CD4-positive, alpha-beta memory T cell (primary cell): ENCODE measurements around the gene GALNT4. TPM values are rescaled to one million over a fixed set of nuclear protein-coding genes. Genes with fewer than 3 reads are reported as not detected.

Source experiments
- CTCF ChIA-PET: fragments of 350-600 bp; sonication (Branson Sonifier 250); formaldehyde crosslinking; loops from one replicate; lab custom pipeline; 2021; ENCODE audit warnings: inconsistent platforms; ENCODE audit not compliant: partially characterized antibody; lab: Charles Lee
- POLR2A ChIA-PET: fragments of 350-600 bp; sonication (Branson Sonifier 250); formaldehyde crosslinking; loops from one replicate; lab custom pipeline; 2021; ENCODE audit not compliant: partially characterized antibody; lab: Charles Lee
- DNase-seq, 5 donors: peaks; one replicate each; pipeline versions ENCODE4 v3.0.0 to v3.0.0-alpha.2; 2020 to 2022; ENCODE audit warnings: mixed read lengths in 1 of 5
- H3K27ac ChIP-seq: one replicate; pipeline ENCODE4 v1.7.0; 2013; ENCODE audit warnings: low read depth, low read length
- H3K27me3 ChIP-seq: 2 replicates; pipeline ENCODE4 v1.7.0; 2013; ENCODE audit warnings: mild to moderate bottlenecking, low read length, moderate library complexity; ENCODE audit not compliant: insufficient read depth
- H3K36me3 ChIP-seq: 2 replicates; pipeline ENCODE4 v1.7.0; 2013; ENCODE audit warnings: mild to moderate bottlenecking, low read length, moderate library complexity; ENCODE audit not compliant: insufficient read depth
- H3K4me1 ChIP-seq: 2 replicates; pipeline ENCODE4 v1.7.0; 2013; ENCODE audit warnings: mild to moderate bottlenecking, low read length, moderate library complexity; ENCODE audit not compliant: insufficient read depth
- H3K4me3 ChIP-seq, 2 donors: one replicate each; pipeline ENCODE4 v1.7.0; 2013; ENCODE audit warnings: low read length in 2 of 2, mild to moderate bottlenecking in 1 of 2
- H3K9me3 ChIP-seq, 2 donors: one replicate each; pipeline ENCODE4 v1.7.0; 2013; ENCODE audit warnings: low read length in 2 of 2, control low read depth in 1 of 2; ENCODE audit not compliant: control insufficient read depth in 1 of 2
- H3K27ac Mint-ChIP-seq, 7 donors: one replicate each; pipeline ENCODE4 v1.8.0; 2020 to 2021; ENCODE audit warnings: mixed read lengths in 7 of 7, mild to moderate bottlenecking in 6 of 7, inconsistent platforms in 3 of 7, moderate library complexity in 3 of 7
- H3K27me3 Mint-ChIP-seq, 2 donors: one replicate each; pipeline ENCODE4 v1.8.0; 2020 to 2021; ENCODE audit warnings: mixed read lengths in 2 of 2
- H3K36me3 Mint-ChIP-seq, 2 donors: one replicate each; pipeline ENCODE4 v1.8.0; 2020 to 2021; ENCODE audit warnings: mixed read lengths in 2 of 2, inconsistent platforms in 1 of 2, mild to moderate bottlenecking in 1 of 2
- H3K4me1 Mint-ChIP-seq, 4 donors: one replicate each; pipeline ENCODE4 v1.8.0; 2020 to 2021; ENCODE audit warnings: mixed read lengths in 4 of 4, mild to moderate bottlenecking in 1 of 4
- H3K4me3 Mint-ChIP-seq, 8 donors: one replicate each; pipeline ENCODE4 v1.8.0; 2020 to 2021; ENCODE audit warnings: mixed read lengths in 8 of 8, mild to moderate bottlenecking in 7 of 8, moderate library complexity in 6 of 8, inconsistent platforms in 3 of 8
- H3K9me3 Mint-ChIP-seq, 8 donors: one replicate each; pipeline ENCODE4 v1.8.0; 2020 to 2021; ENCODE audit warnings: mixed read lengths in 8 of 8, mild to moderate bottlenecking in 5 of 8, inconsistent platforms in 3 of 8, moderate library complexity in 1 of 8
- intact Hi-C: fragments of 100-400 bp; cut with micrococcal nuclease; formaldehyde crosslinking; loops from one replicate; pipeline ENCODE4 v1.15.1; 2023
- polyA plus RNA-seq, 2 donors: library from polyadenylated mRNA; unstranded; fragments of 300-500 nt; fragmentation: Illumina TruSeq; gene quantifications; one replicate each; pipeline ENCODE4 v1.2.3, GENCODE V29; 2021
- total RNA-seq, 2 experiments: library from RNA; stranded (reverse); gene quantifications; one replicate each; pipeline ENCODE4 v1.2.3, GENCODE V29; 2021

The GALNT4 gene
- total and polyA plus RNA-seq, 4 experiments from 2014 or later, result 2.8 to 7.6 (median 5.3) TPM

DNA sequence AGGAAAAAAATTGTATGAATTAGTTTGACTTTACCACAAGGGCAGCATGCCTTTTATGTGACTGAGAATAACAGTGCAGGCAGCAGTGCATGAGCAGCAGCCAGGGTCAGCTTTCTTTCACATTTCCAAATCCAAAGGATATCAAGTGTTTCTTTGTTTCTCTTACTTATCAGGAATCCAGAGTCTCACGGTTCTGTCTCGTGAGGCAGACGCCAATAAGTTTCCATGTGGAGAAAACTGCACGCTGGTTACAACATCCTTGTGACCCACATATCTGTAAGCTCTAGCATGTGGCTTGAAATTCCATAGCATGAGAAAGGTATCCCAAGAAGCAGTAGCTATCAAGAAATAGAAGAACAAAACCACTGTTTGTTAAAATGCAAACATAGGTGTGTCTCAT lies 27.6 kb downstream of the GALNT4 start:
- ChIA-PET CTCF (interaction anchor here (1.0 to 1.4 kb wide), 2 partner anchors 27 to 477 kb away, joined by 3 to 5 read pairs; partner anchors contain the start of gene GALNT4), POLR2A (no interaction called here)
- Histone ChIP-seq H3K27me3 (no peaks in the 10 kb centered on the region), H3K9me3 (no peaks in the 10 kb centered on the region), H3K36me3 (peaks cover 5% of the 10 kb centered on the region), H3K4me3 (no peak overlapping the region), H3K27ac (no peak overlapping the region), H3K4me1 (no peaks in the 10 kb centered on the region)
- Mint-ChIP-seq H3K4me1 (peaks cover 8 to 15% (median 13%) of the 10 kb centered on the region in 4 donors), H3K27ac (no peak overlapping the region), H3K27me3 (no peaks in the 10 kb centered on the region), H3K4me3 (no peak overlapping the region), H3K9me3 (no peaks in the 10 kb centered on the region), H3K36me3 (peaks cover 48% of the 10 kb centered on the region in 2 donors)
- intact Hi-C loops, result no loop called here
- DNase-seq, result no peak

- Histone ChIP-seq H3K9me3 (no peaks in the 10 kb centered on the region), H3K4me3 (no peak overlapping the region), H3K4me1 (no peaks in the 10 kb centered on the region), H3K36me3 (peaks cover 5% of the 10 kb centered on the region), H3K27ac (no peak overlapping the region), H3K27me3 (no peaks in the 10 kb centered on the region)
- ChIA-PET CTCF (interaction anchor here (1.1 to 1.4 kb wide), 3 partner anchors 23 to 475 kb away, joined by 3 to 4 read pairs (median 4); no protein-coding TSS in a partner anchor), POLR2A (no interaction called here)
- H3K36me3 Mint-ChIP-seq, result peaks cover 45 to 57% of the 10 kb centered on the region in 2 donors
- H3K27ac Mint-ChIP-seq, result peak overlapping the region in 3 of 7 donors; percentile 13 to 57 (median 38)
- H3K9me3 Mint-ChIP-seq, result no peaks in the 10 kb centered on the region
- peaks cover 6 to 13% (median 13%) of the 10 kb centered on the region in 4 donors for H3K4me1 Mint-ChIP-seq
- no peak overlapping the region for H3K4me3 Mint-ChIP-seq
- no peaks in the 10 kb centered on the region for H3K27me3 Mint-ChIP-seq
- intact Hi-C loops, result no loop called here
- DNase-seq, result no peak
These were observed 30.0 kb downstream of the GALNT4 start for GRCh38 chr12:89494411-89495231.

DNA sequence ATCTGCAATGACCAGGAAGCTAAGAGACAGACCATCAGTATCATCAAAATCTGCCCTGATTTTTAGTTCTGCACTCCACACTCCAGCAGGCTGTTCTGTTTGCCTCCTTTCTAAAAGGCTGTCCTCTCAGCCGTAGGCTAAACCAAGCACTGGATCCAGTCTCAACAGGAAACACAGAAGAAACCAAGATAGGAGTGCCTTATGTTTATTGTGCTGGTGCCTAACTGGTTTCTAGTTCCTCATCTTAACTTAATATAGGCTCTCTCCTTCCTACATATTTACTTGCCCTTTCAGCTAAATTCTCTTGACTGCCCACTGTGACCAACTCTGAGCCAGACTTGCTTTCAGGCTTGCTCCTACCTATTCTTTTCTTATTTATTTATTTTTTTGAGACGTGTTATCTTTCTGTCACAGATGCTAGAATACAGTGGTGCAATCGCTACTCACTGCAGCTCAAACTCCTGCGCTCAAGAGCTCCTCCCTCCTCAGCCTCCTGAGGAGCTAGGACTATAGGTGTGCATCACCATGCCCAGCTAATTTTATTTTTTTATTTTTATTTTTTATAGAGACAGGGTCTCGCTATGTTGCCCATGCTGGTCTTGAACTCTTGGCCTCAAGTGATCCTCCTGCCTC lies 30.8 kb downstream of the GALNT4 start:
- DNase-seq, result no peak
- intact Hi-C loops, result no loop called here
- peaks cover 46 to 59% of the 10 kb centered on the region in 2 donors for H3K36me3 Mint-ChIP-seq
- Histone ChIP-seq H3K4me1 (no peaks in the 10 kb centered on the region), H3K27ac (no peak overlapping the region), H3K4me3 (no peak overlapping the region), H3K9me3 (no peaks in the 10 kb centered on the region), H3K36me3 (no peaks in the 10 kb centered on the region), H3K27me3 (no peaks in the 10 kb centered on the region)
- H3K9me3 Mint-ChIP-seq, result no peaks in the 10 kb centered on the region
- H3K4me1 Mint-ChIP-seq, result peaks cover 6 to 13% (median 13%) of the 10 kb centered on the region in 4 donors
- ChIA-PET POLR2A (no interaction called here), CTCF (interaction anchor here (1.3 kb wide), 1 partner anchor 474 kb away, joined by 3 read pairs; no protein-coding TSS in a partner anchor)
- no peaks in the 10 kb centered on the region for H3K27me3 Mint-ChIP-seq
- no peak overlapping the region for H3K4me3 Mint-ChIP-seq
- H3K27ac Mint-ChIP-seq, result peak overlapping the region in 1 of 7 donors; percentile 4

- DNase-seq, result no peak
- no peaks in the 10 kb centered on the region for H3K4me1 ChIP-seq
- Mint-ChIP-seq H3K4me1 (peaks cover 6 to 13% (median 13%) of the 10 kb centered on the region in 4 donors), H3K4me3 (no peak overlapping the region), H3K9me3 (no peaks in the 10 kb centered on the region), H3K27ac (no peak overlapping the region), H3K36me3 (peaks cover 44 to 60% of the 10 kb centered on the region in 2 donors), H3K27me3 (no peaks in the 10 kb centered on the region)
- no peak overlapping the region for H3K27ac ChIP-seq
- intact Hi-C loops, result no loop called here
- CTCF ChIA-PET, result no interaction called here
- POLR2A ChIA-PET, result no interaction called here
- H3K27me3 ChIP-seq, result no peaks in the 10 kb centered on the region
- no peaks in the 10 kb centered on the region for H3K9me3 ChIP-seq
- H3K36me3 ChIP-seq, result no peaks in the 10 kb centered on the region
- no peak overlapping the region for H3K4me3 ChIP-seq
These were observed 31.7 kb downstream of the GALNT4 start for GRCh38 chr12:89492883-89493282.

DNA sequence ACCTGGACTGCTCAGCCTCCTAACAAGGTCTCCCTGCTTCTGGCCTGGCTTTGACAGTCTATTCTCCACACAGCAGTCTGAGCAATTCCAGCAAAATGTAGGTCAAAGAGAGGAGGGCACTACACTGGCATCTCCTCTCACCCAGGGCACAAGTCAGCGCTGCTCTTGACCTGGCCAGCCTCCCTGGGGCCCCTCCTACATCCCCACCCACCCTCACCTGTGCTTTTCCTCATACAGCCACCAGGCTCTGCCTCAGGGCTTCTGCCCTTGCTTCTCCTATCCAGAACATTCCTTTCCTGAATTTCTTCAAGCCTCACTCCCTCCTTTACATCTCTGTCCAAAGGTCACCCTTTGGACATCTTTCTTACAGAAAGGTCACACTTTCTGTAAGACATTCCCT lies 33.7 kb downstream of the GALNT4 start:
- ChIA-PET POLR2A (no interaction called here), CTCF (no interaction called here)
- Mint-ChIP-seq H3K27me3 (no peaks in the 10 kb centered on the region), H3K36me3 (peaks cover 56 to 62% of the 10 kb centered on the region in 2 donors), H3K27ac (peak overlapping the region in 1 of 7 donors; percentile 19), H3K4me1 (peaks cover 7 to 15% (median 13%) of the 10 kb centered on the region in 4 donors), H3K4me3 (no peak overlapping the region), H3K9me3 (no peaks in the 10 kb centered on the region)
- H3K4me1 ChIP-seq, result no peaks in the 10 kb centered on the region
- no peak overlapping the region for H3K4me3 ChIP-seq
- intact Hi-C loops, result no loop called here
- peaks cover 10% of the 10 kb centered on the region for H3K36me3 ChIP-seq
- H3K9me3 ChIP-seq, result no peaks in the 10 kb centered on the region
- H3K27me3 ChIP-seq, result no peaks in the 10 kb centered on the region
- no peak for DNase-seq
- H3K27ac ChIP-seq, result no peak overlapping the region

DNA sequence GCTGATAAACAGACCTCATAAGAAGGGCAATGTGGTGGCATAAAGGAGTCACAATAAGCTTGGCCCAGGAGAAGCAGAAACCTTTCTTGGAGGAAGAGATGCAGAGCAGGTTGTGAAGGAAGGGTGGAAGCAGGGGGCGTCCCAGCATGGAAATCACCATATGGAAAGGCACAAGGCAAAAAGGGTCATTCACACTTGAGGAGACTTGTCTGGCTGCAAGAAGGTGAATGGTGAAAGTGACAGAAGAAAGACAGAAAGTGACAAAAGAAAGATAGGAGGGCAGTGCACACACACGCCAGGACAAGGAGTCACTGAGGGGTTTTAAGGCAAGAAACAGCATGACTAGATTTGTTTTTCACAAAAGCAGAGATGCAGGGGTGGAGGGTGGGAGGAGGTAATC lies 38.3 kb downstream of the GALNT4 start:
- ChIA-PET POLR2A (no interaction called here), CTCF (interaction anchor here (0.7 to 2.0 kb wide), 3 partner anchors 12 to 38 kb away, joined by 3 to 5 read pairs (median 3); partner anchors contain the start of gene GALNT4)
- no peaks in the 10 kb centered on the region for H3K27me3 ChIP-seq
- peaks cover 10% of the 10 kb centered on the region for H3K36me3 ChIP-seq
- no peaks in the 10 kb centered on the region for H3K9me3 Mint-ChIP-seq
- H3K4me1 Mint-ChIP-seq, result peaks cover 0 to 7% (median 3%) of the 10 kb centered on the region in 4 donors
- H3K9me3 ChIP-seq, result no peaks in the 10 kb centered on the region
- intact Hi-C loops, result no loop called here
- DNase-seq, result no peak
- no peaks in the 10 kb centered on the region for H3K4me1 ChIP-seq
- peaks cover 38 to 57% of the 10 kb centered on the region in 2 donors for H3K36me3 Mint-ChIP-seq
- no peak overlapping the region for H3K4me3 Mint-ChIP-seq
- no peak overlapping the region for H3K27ac Mint-ChIP-seq
- H3K4me3 ChIP-seq, result no peak overlapping the region
- H3K27ac ChIP-seq, result no peak overlapping the region
- no peaks in the 10 kb centered on the region for H3K27me3 Mint-ChIP-seq

DNA sequence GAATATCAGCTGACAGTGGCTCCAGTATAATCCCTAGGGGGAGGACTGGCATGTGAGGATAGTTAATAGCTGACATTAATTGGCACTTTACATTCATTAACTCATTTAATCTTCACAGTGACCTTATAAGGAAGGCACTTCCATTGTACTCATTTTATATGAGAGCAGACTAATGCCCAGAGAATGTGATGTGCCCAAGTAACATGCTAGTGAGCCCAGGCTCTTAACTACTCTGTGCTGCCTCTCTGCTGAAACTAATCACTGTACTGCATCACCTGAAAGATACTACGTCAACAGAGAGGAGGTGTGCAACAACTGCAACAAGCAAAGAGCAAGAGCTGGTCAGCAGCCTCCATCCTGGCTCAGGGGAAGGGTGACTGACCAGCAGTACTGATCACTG lies 40.1 kb downstream of the GALNT4 start:
- H3K4me3 Mint-ChIP-seq, result no peak overlapping the region
- Histone ChIP-seq H3K36me3 (peaks cover 10% of the 10 kb centered on the region), H3K9me3 (no peaks in the 10 kb centered on the region), H3K4me3 (no peak overlapping the region), H3K27me3 (no peaks in the 10 kb centered on the region), H3K27ac (no peak overlapping the region), H3K4me1 (no peaks in the 10 kb centered on the region)
- H3K36me3 Mint-ChIP-seq, result peaks cover 31 to 44% of the 10 kb centered on the region in 2 donors
- no peaks in the 10 kb centered on the region for H3K9me3 Mint-ChIP-seq
- DNase-seq, result no peak
- POLR2A ChIA-PET, result no interaction called here
- H3K4me1 Mint-ChIP-seq, result peaks cover 0 to 6% (median 3%) of the 10 kb centered on the region in 4 donors
- intact Hi-C loops, result no loop called here
- CTCF ChIA-PET, result interaction anchor here (1.1 to 1.8 kb wide), 4 partner anchors 10 to 467 kb away, joined by 3 to 7 read pairs (median 3); no protein-coding TSS in a partner anchor
- H3K27me3 Mint-ChIP-seq, result no peaks in the 10 kb centered on the region
- H3K27ac Mint-ChIP-seq, result peak overlapping the region in 1 of 7 donors; percentile 8
